HG03354 (cell line): ENCODE results near the gene UGT1A8.
"Not testable (repeated sequence)": the region's sequence is repeated elsewhere in the genome, so short reads cannot be mapped to it uniquely, and the experiment has no call there.

Experiments used
- ATAC-seq: cut with Tn5 transposase; IDR thresholded peaks from one replicate; pipeline ENCODE4 v1.9.1; 2021; ENCODE audit warnings: mild to moderate bottlenecking; ENCODE audit not compliant: unreplicated experiment, poor library complexity, severe bottlenecking

Gene UGT1A8

GRCh38 chr2:233708942-233709341, 91.5 kb downstream of the UGT1A8 start:
- no peak for ATAC-seq

- ATAC-seq, result peak; percentile 74
These were observed 94.0 kb downstream of the UGT1A8 start for GRCh38 chr2:233711312-233712008.

- ATAC-seq, result no peak
These were observed 95.3 kb downstream of the UGT1A8 start, which contains the start of gene UGT1A5 for GRCh38 chr2:233712611-233713261. Gene UGT1A5, plus strand, starts transcription at chr2:233712907. Its CDS starts 85 bp downstream, at chr2:233712992.

- no peak for ATAC-seq
These were observed 95.8 kb downstream of the UGT1A8 start for GRCh38 chr2:233713262-233713615.

- ATAC-seq, result no peak
These were observed 96.7 kb downstream of the UGT1A8 start for GRCh38 chr2:233714121-233714520.

- no peak for ATAC-seq
These were observed 101.1 kb downstream of the UGT1A8 start, which contains the start of gene UGT1A4 for GRCh38 chr2:233718552-233718951. Gene UGT1A4, plus strand, starts transcription at chr2:233718736. Its CDS starts 85 bp downstream, at chr2:233718821.

- ATAC-seq, result no peak
These were observed 111.4 kb downstream of the UGT1A8 start, which contains the start of gene UGT1A3 for GRCh38 chr2:233728723-233729301. Gene UGT1A3, plus strand, starts transcription at chr2:233729042. Its CDS starts 85 bp downstream, at chr2:233729127.

GRCh38 chr2:233736868-233737653, 119.6 kb downstream of the UGT1A8 start:
- not testable (repeated sequence) for ATAC-seq

- no peak for ATAC-seq
These were observed 123.4 kb downstream of the UGT1A8 start for GRCh38 chr2:233740870-233741269.

- no peak for ATAC-seq
These were observed 126.2 kb downstream of the UGT1A8 start for GRCh38 chr2:233743464-233744259.

GRCh38 chr2:233745073-233745755, 127.8 kb downstream of the UGT1A8 start:
- ATAC-seq, result no peak

GRCh38 chr2:233745838-233746237, 128.4 kb downstream of the UGT1A8 start:
- ATAC-seq, result not testable (repeated sequence)

GRCh38 chr2:233746475-233747282, 129.2 kb downstream of the UGT1A8 start:
- no peak for ATAC-seq

GRCh38 chr2:233747283-233747544, 129.8 kb downstream of the UGT1A8 start:
- no peak for ATAC-seq

- ATAC-seq, result not testable (repeated sequence)
These were observed 133.3 kb downstream of the UGT1A8 start for GRCh38 chr2:233750689-233751088.

- ATAC-seq, result not testable (repeated sequence)
These were observed 134.0 kb downstream of the UGT1A8 start for GRCh38 chr2:233751212-233752009.

GRCh38 chr2:233754872-233755611, 137.6 kb downstream of the UGT1A8 start:
- no peak for ATAC-seq
